Subcutaneous abdominal adipose tissue (tissue), 5 donors: Measurements from ENCODE around the gene LRP2.
"Not testable (repeated sequence)": the region's sequence is repeated elsewhere in the genome, so short reads cannot be mapped to it uniquely, and the experiment has no call there.

Source experiments
- H3K27ac ChIP-seq: one replicate; pipeline ENCODE4 v1.7.0; 2013; ENCODE audit warnings: low read depth, mild to moderate bottlenecking, inconsistent platforms, low read length, moderate library complexity
- H3K27me3 ChIP-seq, 5 donors: one replicate each; pipeline ENCODE4 v1.7.0; 2013; ENCODE audit warnings: low read length in 5 of 5, inconsistent platforms in 1 of 5; ENCODE audit not compliant: control insufficient read depth in 5 of 5, insufficient read depth in 4 of 5
- H3K36me3 ChIP-seq, 5 donors: one replicate each; pipeline ENCODE4 v1.7.0; 2013; ENCODE audit warnings: low read length in 5 of 5; ENCODE audit not compliant: control insufficient read depth in 5 of 5, insufficient read depth in 5 of 5
- H3K4me1 ChIP-seq, 5 donors: one replicate each; pipeline ENCODE4 v1.7.0; 2013; ENCODE audit warnings: low read length in 5 of 5, mild to moderate bottlenecking in 3 of 5, moderate library complexity in 1 of 5; ENCODE audit not compliant: control insufficient read depth in 5 of 5, insufficient read depth in 5 of 5
- H3K4me3 ChIP-seq, 5 donors: one replicate each; pipeline ENCODE4 v1.7.0; 2013; ENCODE audit warnings: low read length in 5 of 5, low read depth in 1 of 5
- H3K9ac ChIP-seq, 5 donors: one replicate each; pipeline ENCODE4 v1.7.0; 2013; ENCODE audit warnings: low read length in 5 of 5, mild to moderate bottlenecking in 4 of 5, moderate library complexity in 3 of 5
- H3K9me3 ChIP-seq, 5 donors: one replicate each; pipeline ENCODE4 v1.7.0; 2013; ENCODE audit warnings: low read length in 5 of 5; ENCODE audit not compliant: control insufficient read depth in 5 of 5
- donor health status: healthy.
- donor health status: healthy.
- donor health status: healthy.
- donor health status: healthy.
- donor health status: healthy.

The LRP2 gene

GRCh38 chr2:169285531-169286235, 76.7 kb downstream of the LRP2 start:
- Histone ChIP-seq H3K4me1 (no peaks in the 10 kb centered on the region), H3K4me3 (no peak overlapping the region), H3K9ac (no peak overlapping the region), H3K36me3 (no peaks in the 10 kb centered on the region), H3K9me3 (no peaks in the 10 kb centered on the region), H3K27ac (no peak overlapping the region), H3K27me3 (no peaks in the 10 kb centered on the region)

GRCh38 chr2:169280502-169280901, 81.8 kb downstream of the LRP2 start:
- no peak overlapping the region for H3K4me3 ChIP-seq
- no peaks in the 10 kb centered on the region for H3K36me3 ChIP-seq
- no peaks in the 10 kb centered on the region for H3K27me3 ChIP-seq
- no peaks in the 10 kb centered on the region for H3K4me1 ChIP-seq
- no peak overlapping the region for H3K27ac ChIP-seq
- H3K9me3 ChIP-seq, result no peaks in the 10 kb centered on the region
- H3K9ac ChIP-seq, result no peak overlapping the region

GRCh38 chr2:169275696-169276444, 86.5 kb downstream of the LRP2 start:
- Histone ChIP-seq H3K4me3 (no peak overlapping the region), H3K4me1 (no peaks in the 10 kb centered on the region), H3K9ac (no peak overlapping the region), H3K27me3 (no peaks in the 10 kb centered on the region), H3K9me3 (no peaks in the 10 kb centered on the region), H3K36me3 (no peaks in the 10 kb centered on the region), H3K27ac (no peak overlapping the region)

- Histone ChIP-seq H3K4me1 (no peaks in the 10 kb centered on the region), H3K27me3 (no peaks in the 10 kb centered on the region), H3K9me3 (no peaks in the 10 kb centered on the region), H3K4me3 (no peak overlapping the region), H3K36me3 (no peaks in the 10 kb centered on the region), H3K27ac (no peak overlapping the region), H3K9ac (no peak overlapping the region)
These were observed 90.3 kb downstream of the LRP2 start for GRCh38 chr2:169272010-169272409.

GRCh38 chr2:169270574-169270973, 91.8 kb downstream of the LRP2 start:
- H3K9me3 ChIP-seq, H3K9ac ChIP-seq, H3K27me3 ChIP-seq, H3K36me3 ChIP-seq, H3K4me1 ChIP-seq, H3K27ac ChIP-seq, H3K4me3 ChIP-seq: not testable (repeated sequence)

- no peak overlapping the region for H3K4me3 ChIP-seq
- no peaks in the 10 kb centered on the region for H3K36me3 ChIP-seq
- H3K9me3 ChIP-seq, result no peaks in the 10 kb centered on the region
- no peak overlapping the region for H3K27ac ChIP-seq
- peaks cover 0 to 2% (median 0%) of the 10 kb centered on the region in 5 donors for H3K4me1 ChIP-seq
- H3K27me3 ChIP-seq, result no peaks in the 10 kb centered on the region
- H3K9ac ChIP-seq, result no peak overlapping the region
These were observed 96.7 kb downstream of the LRP2 start for GRCh38 chr2:169265591-169265990.

GRCh38 chr2:169260846-169261642, 101.3 kb downstream of the LRP2 start:
- no peaks in the 10 kb centered on the region for H3K4me1 ChIP-seq
- H3K27ac ChIP-seq, result no peak overlapping the region
- H3K27me3 ChIP-seq, result no peaks in the 10 kb centered on the region
- H3K36me3 ChIP-seq, result no peaks in the 10 kb centered on the region
- H3K4me3 ChIP-seq, result no peak overlapping the region
- no peaks in the 10 kb centered on the region for H3K9me3 ChIP-seq
- H3K9ac ChIP-seq, result no peak overlapping the region

GRCh38 chr2:169260246-169260645, 102.1 kb downstream of the LRP2 start:
- H3K9me3 ChIP-seq, result no peaks in the 10 kb centered on the region
- H3K4me3 ChIP-seq, result no peak overlapping the region
- H3K27me3 ChIP-seq, result no peaks in the 10 kb centered on the region
- H3K9ac ChIP-seq, result no peak overlapping the region
- H3K27ac ChIP-seq, result no peak overlapping the region
- H3K4me1 ChIP-seq, result no peaks in the 10 kb centered on the region
- no peaks in the 10 kb centered on the region for H3K36me3 ChIP-seq

GRCh38 chr2:169259402-169259801, 102.9 kb downstream of the LRP2 start:
- Histone ChIP-seq H3K9ac (no peak overlapping the region), H3K9me3 (no peaks in the 10 kb centered on the region), H3K4me3 (no peak overlapping the region), H3K4me1 (no peaks in the 10 kb centered on the region), H3K36me3 (no peaks in the 10 kb centered on the region), H3K27ac (no peak overlapping the region), H3K27me3 (no peaks in the 10 kb centered on the region)

- Histone ChIP-seq H3K27me3 (no peaks in the 10 kb centered on the region), H3K4me3 (no peak overlapping the region), H3K9ac (no peak overlapping the region), H3K27ac (no peak overlapping the region), H3K36me3 (no peaks in the 10 kb centered on the region), H3K9me3 (no peaks in the 10 kb centered on the region), H3K4me1 (no peaks in the 10 kb centered on the region)
These were observed 104.2 kb downstream of the LRP2 start for GRCh38 chr2:169258045-169258601.
